ENCODE data around the gene KRT6B.

GRCh38 chr12:52434081-52434733 is 17.7 kb downstream of the KRT6B start, which contains the start of gene KRT75:
- TF ChIP-seq CTCF (tag by site-specific recombination; IDR thresholded peaks at IDR 0.05) (no peak), ZNF148 (tag by site-specific recombination; IDR thresholded peaks at IDR 0.05; ENCODE audit: borderline replicate concordance) (no peak), GLI4 (tag by site-specific recombination; IDR thresholded peaks at IDR 0.05) (no peak)
- TF ChIP-seq, protein P1, sequence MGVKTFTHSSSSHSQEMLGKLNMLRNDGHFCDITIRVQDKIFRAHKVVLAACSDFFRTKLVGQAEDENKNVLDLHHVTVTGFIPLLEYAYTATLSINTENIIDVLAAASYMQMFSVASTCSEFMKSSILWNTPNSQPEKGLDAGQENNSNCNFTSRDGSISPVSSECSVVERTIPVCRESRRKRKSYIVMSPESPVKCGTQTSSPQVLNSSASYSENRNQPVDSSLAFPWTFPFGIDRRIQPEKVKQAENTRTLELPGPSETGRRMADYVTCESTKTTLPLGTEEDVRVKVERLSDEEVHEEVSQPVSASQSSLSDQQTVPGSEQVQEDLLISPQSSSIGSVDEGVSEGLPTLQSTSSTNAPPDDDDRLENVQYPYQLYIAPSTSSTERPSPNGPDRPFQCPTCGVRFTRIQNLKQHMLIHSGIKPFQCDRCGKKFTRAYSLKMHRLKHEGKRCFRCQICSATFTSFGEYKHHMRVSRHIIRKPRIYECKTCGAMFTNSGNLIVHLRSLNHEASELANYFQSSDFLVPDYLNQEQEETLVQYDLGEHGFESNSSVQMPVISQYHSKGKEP (tag by site-specific recombination; IDR thresholded peaks at IDR 0.05) = no peak
- TF ChIP-seq, protein P2, sequence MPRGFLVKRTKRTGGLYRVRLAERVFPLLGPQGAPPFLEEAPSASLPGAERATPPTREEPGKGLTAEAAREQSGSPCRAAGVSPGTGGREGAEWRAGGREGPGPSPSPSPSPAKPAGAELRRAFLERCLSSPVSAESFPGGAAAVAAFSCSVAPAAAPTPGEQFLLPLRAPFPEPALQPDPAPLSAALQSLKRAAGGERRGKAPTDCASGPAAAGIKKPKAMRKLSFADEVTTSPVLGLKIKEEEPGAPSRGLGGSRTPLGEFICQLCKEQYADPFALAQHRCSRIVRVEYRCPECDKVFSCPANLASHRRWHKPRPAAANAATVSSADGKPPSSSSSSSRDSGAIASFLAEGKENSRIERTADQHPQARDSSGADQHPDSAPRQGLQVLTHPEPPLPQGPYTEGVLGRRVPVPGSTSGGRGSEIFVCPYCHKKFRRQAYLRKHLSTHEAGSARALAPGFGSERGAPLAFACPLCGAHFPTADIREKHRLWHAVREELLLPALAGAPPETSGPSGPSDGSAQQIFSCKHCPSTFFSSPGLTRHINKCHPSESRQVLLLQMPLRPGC (tag by site-specific recombination; IDR thresholded peaks at IDR 0.05) = peak; percentile 89

Data from HEK293 (cell line).